PFSK-1 (cell line): ENCODE data around the gene INPP5D.

Source experiments
- FOXP2 ChIP-seq: optimal IDR thresholded peaks from 2 replicates; pipeline ENCODE3; 2011; ENCODE audit warnings: borderline replicate concordance, control low read depth, inconsistent platforms; ENCODE audit not compliant: insufficient read depth; ENCODE audit errors: extremely low read length, extremely low read depth
- POLR2AphosphoS5 ChIP-seq: IDR thresholded peaks from 2 replicates; pipeline ENCODE4 v1.6.1; 2012; ENCODE audit warnings: low read depth, mild to moderate bottlenecking, control low read depth, low read length, moderate library complexity
- SIN3A ChIP-seq: IDR thresholded peaks from 2 replicates; pipeline ENCODE4 v1.6.1; 2012; ENCODE audit warnings: mild to moderate bottlenecking, low read length, moderate library complexity, borderline replicate concordance; ENCODE audit not compliant: insufficient read depth
- TAF1 ChIP-seq: IDR thresholded peaks from 2 replicates; pipeline ENCODE4 v1.6.1; 2012; ENCODE audit warnings: low read length, control low read depth, borderline replicate concordance; ENCODE audit not compliant: insufficient read depth
- TF ChIP-seq, protein P1 (sequence below), 2 experiments: IDR thresholded peaks; 2 replicates each; pipeline versions ENCODE4 v1.6.1 to v1.8.0; 2011 to 2012; ENCODE audit warnings: low read depth in 2 of 2, low read length in 2 of 2, control low read depth in 1 of 2, inconsistent platforms in 1 of 2, mild to moderate bottlenecking in 1 of 2, moderate library complexity in 1 of 2; ENCODE audit not compliant: insufficient read depth in 1 of 2

INPP5D gene

DNA sequence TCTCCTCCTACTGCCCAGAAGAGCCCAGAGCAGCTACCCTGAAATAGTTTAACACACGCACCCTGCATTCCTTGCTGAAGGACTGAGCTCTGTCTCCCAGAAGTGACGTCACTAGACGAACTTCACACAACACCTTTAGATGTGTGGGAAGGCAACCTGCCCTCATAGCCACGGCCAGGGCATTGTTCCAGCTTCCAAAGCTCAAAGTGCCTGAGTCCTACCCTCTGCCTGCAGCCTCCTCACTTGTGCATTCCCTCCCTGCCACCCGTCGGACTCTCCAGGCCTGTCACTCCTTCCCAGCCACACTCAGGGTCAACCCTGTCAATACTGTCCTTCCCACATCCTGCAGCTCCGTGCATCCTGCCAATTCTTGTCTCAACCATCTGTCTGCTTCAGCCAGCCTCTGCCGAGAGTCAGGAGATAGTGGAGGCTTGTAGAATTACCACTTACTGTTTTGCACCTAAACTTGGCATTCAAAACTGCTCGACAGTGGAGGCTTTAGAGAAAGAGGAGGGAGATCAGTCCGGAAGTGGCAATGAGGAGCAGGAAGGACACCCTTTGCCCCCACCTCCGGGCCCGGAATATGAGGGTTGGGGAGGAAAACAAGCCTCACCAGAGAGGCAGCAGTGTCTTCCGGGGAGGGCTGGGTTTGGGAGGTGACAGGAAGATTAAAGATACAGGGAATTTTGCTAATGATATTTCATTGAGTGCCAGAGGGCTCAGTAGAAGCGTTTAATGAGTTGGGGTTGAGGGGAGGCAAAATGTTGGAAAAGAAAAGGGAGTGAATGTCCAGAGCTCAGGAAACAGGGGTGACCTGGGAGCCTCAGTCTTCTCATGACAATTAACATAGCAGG lies 119.1 kb downstream of the INPP5D start:
- TF ChIP-seq FOXP2: peak; percentile 16
- TF ChIP-seq POLR2AphosphoS5: peak; percentile 41; the same call in 1 of the 2 replicates
- TF ChIP-seq, protein P1, sequence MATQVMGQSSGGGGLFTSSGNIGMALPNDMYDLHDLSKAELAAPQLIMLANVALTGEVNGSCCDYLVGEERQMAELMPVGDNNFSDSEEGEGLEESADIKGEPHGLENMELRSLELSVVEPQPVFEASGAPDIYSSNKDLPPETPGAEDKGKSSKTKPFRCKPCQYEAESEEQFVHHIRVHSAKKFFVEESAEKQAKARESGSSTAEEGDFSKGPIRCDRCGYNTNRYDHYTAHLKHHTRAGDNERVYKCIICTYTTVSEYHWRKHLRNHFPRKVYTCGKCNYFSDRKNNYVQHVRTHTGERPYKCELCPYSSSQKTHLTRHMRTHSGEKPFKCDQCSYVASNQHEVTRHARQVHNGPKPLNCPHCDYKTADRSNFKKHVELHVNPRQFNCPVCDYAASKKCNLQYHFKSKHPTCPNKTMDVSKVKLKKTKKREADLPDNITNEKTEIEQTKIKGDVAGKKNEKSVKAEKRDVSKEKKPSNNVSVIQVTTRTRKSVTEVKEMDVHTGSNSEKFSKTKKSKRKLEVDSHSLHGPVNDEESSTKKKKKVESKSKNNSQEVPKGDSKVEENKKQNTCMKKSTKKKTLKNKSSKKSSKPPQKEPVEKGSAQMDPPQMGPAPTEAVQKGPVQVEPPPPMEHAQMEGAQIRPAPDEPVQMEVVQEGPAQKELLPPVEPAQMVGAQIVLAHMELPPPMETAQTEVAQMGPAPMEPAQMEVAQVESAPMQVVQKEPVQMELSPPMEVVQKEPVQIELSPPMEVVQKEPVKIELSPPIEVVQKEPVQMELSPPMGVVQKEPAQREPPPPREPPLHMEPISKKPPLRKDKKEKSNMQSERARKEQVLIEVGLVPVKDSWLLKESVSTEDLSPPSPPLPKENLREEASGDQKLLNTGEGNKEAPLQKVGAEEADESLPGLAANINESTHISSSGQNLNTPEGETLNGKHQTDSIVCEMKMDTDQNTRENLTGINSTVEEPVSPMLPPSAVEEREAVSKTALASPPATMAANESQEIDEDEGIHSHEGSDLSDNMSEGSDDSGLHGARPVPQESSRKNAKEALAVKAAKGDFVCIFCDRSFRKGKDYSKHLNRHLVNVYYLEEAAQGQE (IDR thresholded peaks at IDR 0.05; ENCODE audit: insufficient read depth in 1 of 2, low read depth in 2 of 2, low read length in 2 of 2): no peak
- TF ChIP-seq SIN3A: no peak
- TF ChIP-seq TAF1: peak; percentile 43; the same call in 1 of the 2 replicates

DNA sequence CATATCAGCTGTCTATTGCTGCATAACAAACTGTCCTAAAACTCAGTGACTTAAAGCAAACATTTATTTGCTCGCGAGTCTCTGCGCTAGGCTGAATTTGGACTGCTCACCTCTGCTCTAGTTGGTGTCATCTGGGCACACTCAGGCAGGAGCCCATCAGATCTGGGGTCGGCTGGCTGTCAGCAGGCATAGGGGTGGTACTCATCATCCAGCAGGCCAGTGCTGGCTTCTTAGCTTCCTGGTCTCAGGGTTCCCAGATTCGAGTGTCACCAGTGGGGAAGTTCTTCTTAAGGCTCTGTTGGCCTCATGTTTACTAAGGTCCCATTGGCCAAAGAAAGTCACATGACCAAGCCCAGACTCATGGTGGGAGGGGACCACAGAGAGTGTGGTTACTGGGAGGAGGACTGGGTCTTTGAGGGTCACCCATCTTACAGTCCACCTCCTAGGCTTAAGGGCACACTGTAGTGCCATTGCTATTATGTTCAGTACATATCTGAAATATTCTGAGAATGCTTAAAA lies 119.8 kb downstream of the INPP5D start:
- TF ChIP-seq TAF1 (no peak), SIN3A (no peak), POLR2AphosphoS5 (no peak), FOXP2 (no peak)
- TF ChIP-seq, protein P1 (IDR thresholded peaks at IDR 0.05; ENCODE audit: insufficient read depth in 1 of 2, low read depth in 2 of 2, low read length in 2 of 2): no peak

DNA sequence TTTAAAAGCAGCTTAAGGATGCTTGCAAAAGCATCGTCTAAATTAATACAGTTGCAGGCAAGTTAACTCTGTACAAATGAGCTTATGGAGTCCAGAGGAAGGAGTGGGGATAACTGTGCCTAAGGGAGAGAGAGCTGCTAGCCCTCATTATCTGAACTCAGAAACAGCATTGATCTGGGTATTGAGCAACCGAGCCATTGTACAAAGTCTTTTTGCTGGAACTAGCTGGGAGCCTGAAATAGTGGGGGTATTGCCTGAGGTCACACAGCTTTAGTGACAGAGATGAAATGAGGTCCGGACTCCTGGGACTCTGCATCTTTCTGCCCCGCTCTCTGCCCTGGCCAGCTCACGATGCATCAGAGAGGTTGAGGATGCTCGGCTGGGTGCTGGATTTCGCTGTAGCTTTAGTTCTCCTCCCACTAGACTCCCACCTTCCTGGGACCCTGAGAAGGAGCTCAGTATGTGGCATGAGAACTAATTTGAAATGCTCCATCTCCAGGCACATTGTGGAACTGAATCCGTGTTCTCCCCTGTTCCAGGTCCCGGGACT lies 123.8 kb downstream of the INPP5D start:
- TF ChIP-seq, protein P1 (IDR thresholded peaks at IDR 0.05; ENCODE audit: insufficient read depth in 1 of 2, low read depth in 2 of 2, low read length in 2 of 2): no peak
- no peak for TF ChIP-seq FOXP2
- no peak for TF ChIP-seq POLR2AphosphoS5
- TF ChIP-seq SIN3A: no peak
- no peak for TF ChIP-seq TAF1

DNA sequence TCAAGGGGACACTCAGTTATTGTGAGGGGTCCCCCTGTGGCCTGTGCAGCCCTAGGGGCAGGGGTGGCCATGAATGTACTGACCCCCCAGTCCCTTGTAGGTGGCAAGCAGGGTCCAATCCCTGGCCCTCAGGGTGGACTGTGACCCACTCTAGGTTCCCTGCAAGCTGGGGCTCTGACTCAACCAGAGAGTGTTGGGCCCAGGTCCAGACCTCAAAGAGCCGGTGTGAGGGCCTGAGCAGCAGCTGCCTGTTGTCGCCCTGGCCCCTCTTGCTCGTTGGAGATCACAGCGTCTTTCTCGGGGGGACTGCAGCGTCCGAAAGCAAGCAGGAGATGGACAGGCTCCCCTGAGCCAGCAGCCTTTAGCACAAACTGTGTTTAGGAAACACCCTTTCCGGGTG lies 124.5 kb downstream of the INPP5D start:
- TF ChIP-seq FOXP2: no peak
- no peak for TF ChIP-seq TAF1
- TF ChIP-seq POLR2AphosphoS5: no peak
- TF ChIP-seq SIN3A: no peak
- TF ChIP-seq, protein P1 (IDR thresholded peaks at IDR 0.05; ENCODE audit: insufficient read depth in 1 of 2, low read depth in 2 of 2, low read length in 2 of 2): no peak
